ENCODE measurements around the gene NLRP3. TPM values are rescaled to one million over a fixed set of nuclear protein-coding genes. Genes with fewer than 3 reads are reported as not detected.
"Not testable (repeated sequence)": the region's sequence is repeated elsewhere in the genome, so short reads cannot be mapped to it uniquely, and the experiment has no call there.

The NLRP3 gene
- total and polyA plus RNA-seq, 2 of the 13 experiments (the other 11 are each of a cell fraction or from before 2014, with no cell fraction given): not detected

DNA sequence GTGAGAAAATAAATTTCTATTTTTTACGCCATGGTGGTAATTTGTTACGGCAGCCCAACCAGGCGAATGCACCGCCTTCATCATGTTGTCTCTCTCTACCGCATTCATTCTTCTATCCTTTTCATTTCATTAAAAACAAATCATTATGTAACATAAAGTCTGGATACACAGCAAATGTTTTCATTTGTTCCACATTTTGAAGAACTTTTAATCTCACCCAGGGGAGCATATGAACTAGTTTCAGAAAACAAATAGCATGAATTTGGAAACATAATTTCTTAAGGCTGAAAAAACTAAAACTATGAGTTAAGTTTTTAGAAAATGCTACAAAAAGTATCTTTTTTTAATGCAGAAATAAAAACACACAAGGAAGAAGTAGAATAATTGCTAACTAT lies 53.2 kb downstream of the NLRP3 start (continued):
- no peak for TF ChIP-seq SNRNP70 (IDR thresholded peaks at IDR 0.05; ENCODE audit: low read depth, low read length)

DNA sequence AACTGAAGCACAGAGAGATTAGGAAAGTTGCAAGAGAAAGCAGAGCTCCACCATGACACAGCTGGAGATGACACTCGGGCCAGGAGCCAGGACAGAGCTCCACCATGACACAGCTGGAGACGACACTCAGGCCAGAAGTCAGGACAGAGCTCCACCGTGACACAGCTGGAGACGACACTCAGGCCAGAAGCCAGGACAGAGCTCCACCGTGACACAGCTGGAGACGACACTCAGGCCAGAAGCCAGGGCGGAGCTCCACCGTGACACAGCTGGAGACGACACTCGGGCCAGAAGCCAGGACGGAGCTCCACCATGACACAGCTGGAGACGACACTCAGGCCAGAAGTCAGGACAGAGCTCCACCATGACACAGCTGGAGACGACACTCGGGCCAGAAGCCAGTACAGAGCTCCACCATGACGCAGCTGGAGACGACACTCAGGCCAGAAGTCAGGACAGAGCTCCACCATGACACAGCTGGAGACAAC lies 55.0 kb downstream of the NLRP3 start:
- Histone ChIP-seq H3K4me3 (replicated peaks in 1 of 3; ENCODE audit: insufficient read depth in 1 of 3, low read depth in 2 of 3, low read length in 3 of 3) (peak overlapping the region in 2 of 3 experiments; percentile 15 to 70; a peak in 3 of 6 replicates), H3K4me2 (ENCODE audit: low read depth, low read length) (peak overlapping the region; percentile 78), H3K9ac (ENCODE audit: insufficient read depth, low read depth, low read length) (0 out of 2 replicates have a peak overlapping the region, but pooled peaks have one; percentile 15), H3K27me3 (ENCODE audit: control insufficient read depth in 1 of 2, insufficient read depth in 2 of 2, low read length in 2 of 2) (peaks cover 0 to 16% of the 10 kb centered on the region in 2 experiments; a peak in 1 of 5 replicates), H2AFZ (ENCODE audit: low read length) (peak overlapping the region; percentile 86)
- FAIRE-seq; H4K20me1 ChIP-seq (ENCODE audit: insufficient read depth, low read length); H3K27ac ChIP-seq (ENCODE audit: extremely low read length, insufficient read depth, low read length); H3K36me3 ChIP-seq (replicated peaks in 1 of 2; ENCODE audit: control insufficient read depth in 1 of 2, insufficient read depth in 2 of 2, low read length in 2 of 2); in situ Hi-C loops (cut with HindIII; ENCODE audit: extremely low pct_ligation_motif_present, low pct_unique_long_range_greater_than_20kb); H3K9me3 ChIP-seq (ENCODE audit: low read length); POLR2A ChIA-PET; H3K4me1 ChIP-seq (ENCODE audit: insufficient read depth, low read length); intact Hi-C loops (cut with micrococcal nuclease; ENCODE audit: unreplicated experiment); ATAC-seq; BruUV-seq (replicated peaks); CTCF ChIA-PET (ENCODE audit: low intra/inter-chr PET ratio, low total read pairs); DNase-seq (ENCODE audit: low spot score); H3K79me2 ChIP-seq (ENCODE audit: insufficient read depth, low read length): not testable (repeated sequence)
- TF ChIP-seq, protein P1, sequence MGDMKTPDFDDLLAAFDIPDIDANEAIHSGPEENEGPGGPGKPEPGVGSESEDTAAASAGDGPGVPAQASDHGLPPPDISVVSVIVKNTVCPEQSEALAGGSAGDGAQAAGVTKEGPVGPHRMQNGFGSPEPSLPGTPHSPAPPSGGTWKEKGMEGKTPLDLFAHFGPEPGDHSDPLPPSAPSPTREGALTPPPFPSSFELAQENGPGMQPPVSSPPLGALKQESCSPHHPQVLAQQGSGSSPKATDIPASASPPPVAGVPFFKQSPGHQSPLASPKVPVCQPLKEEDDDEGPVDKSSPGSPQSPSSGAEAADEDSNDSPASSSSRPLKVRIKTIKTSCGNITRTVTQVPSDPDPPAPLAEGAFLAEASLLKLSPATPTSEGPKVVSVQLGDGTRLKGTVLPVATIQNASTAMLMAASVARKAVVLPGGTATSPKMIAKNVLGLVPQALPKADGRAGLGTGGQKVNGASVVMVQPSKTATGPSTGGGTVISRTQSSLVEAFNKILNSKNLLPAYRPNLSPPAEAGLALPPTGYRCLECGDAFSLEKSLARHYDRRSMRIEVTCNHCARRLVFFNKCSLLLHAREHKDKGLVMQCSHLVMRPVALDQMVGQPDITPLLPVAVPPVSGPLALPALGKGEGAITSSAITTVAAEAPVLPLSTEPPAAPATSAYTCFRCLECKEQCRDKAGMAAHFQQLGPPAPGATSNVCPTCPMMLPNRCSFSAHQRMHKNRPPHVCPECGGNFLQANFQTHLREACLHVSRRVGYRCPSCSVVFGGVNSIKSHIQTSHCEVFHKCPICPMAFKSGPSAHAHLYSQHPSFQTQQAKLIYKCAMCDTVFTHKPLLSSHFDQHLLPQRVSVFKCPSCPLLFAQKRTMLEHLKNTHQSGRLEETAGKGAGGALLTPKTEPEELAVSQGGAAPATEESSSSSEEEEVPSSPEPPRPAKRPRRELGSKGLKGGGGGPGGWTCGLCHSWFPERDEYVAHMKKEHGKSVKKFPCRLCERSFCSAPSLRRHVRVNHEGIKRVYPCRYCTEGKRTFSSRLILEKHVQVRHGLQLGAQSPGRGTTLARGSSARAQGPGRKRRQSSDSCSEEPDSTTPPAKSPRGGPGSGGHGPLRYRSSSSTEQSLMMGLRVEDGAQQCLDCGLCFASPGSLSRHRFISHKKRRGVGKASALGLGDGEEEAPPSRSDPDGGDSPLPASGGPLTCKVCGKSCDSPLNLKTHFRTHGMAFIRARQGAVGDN (CRISPR knock-in tag; IDR thresholded peaks at IDR 0.05): peak; percentile 29; the same call in 1 of the 2 replicates
- TF ChIP-seq, protein P2, sequence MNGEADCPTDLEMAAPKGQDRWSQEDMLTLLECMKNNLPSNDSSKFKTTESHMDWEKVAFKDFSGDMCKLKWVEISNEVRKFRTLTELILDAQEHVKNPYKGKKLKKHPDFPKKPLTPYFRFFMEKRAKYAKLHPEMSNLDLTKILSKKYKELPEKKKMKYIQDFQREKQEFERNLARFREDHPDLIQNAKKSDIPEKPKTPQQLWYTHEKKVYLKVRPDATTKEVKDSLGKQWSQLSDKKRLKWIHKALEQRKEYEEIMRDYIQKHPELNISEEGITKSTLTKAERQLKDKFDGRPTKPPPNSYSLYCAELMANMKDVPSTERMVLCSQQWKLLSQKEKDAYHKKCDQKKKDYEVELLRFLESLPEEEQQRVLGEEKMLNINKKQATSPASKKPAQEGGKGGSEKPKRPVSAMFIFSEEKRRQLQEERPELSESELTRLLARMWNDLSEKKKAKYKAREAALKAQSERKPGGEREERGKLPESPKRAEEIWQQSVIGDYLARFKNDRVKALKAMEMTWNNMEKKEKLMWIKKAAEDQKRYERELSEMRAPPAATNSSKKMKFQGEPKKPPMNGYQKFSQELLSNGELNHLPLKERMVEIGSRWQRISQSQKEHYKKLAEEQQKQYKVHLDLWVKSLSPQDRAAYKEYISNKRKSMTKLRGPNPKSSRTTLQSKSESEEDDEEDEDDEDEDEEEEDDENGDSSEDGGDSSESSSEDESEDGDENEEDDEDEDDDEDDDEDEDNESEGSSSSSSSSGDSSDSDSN (CRISPR knock-in tag; IDR thresholded peaks at IDR 0.05): peak; percentile 84; the same call in 1 of the 2 replicates
- WGBS (ENCODE audit: low lambda C conversion rate): 0% methylated on average over 3 of the region's 16 CpGs

All from HepG2 (cell line).